ENCODE results near the gene LRRFIP1. TPM values are rescaled to one million over a fixed set of nuclear protein-coding genes. Genes with fewer than 3 reads are reported as not detected.

The LRRFIP1 gene
- total and polyA plus RNA-seq, 2 of the 13 experiments (the other 11 are each of a cell fraction or from before 2014, with no cell fraction given), result 15.9 to 40.5 TPM

- ChIA-PET POLR2A (no interaction called here), CTCF (ENCODE audit: low intra/inter-chr PET ratio, low total read pairs) (no interaction called here)
- no peak for TF ChIP-seq ZNF562 (CRISPR knock-in tag; IDR thresholded peaks at IDR 0.05; ENCODE audit: borderline replicate concordance)
- TF ChIP-seq, protein P1, sequence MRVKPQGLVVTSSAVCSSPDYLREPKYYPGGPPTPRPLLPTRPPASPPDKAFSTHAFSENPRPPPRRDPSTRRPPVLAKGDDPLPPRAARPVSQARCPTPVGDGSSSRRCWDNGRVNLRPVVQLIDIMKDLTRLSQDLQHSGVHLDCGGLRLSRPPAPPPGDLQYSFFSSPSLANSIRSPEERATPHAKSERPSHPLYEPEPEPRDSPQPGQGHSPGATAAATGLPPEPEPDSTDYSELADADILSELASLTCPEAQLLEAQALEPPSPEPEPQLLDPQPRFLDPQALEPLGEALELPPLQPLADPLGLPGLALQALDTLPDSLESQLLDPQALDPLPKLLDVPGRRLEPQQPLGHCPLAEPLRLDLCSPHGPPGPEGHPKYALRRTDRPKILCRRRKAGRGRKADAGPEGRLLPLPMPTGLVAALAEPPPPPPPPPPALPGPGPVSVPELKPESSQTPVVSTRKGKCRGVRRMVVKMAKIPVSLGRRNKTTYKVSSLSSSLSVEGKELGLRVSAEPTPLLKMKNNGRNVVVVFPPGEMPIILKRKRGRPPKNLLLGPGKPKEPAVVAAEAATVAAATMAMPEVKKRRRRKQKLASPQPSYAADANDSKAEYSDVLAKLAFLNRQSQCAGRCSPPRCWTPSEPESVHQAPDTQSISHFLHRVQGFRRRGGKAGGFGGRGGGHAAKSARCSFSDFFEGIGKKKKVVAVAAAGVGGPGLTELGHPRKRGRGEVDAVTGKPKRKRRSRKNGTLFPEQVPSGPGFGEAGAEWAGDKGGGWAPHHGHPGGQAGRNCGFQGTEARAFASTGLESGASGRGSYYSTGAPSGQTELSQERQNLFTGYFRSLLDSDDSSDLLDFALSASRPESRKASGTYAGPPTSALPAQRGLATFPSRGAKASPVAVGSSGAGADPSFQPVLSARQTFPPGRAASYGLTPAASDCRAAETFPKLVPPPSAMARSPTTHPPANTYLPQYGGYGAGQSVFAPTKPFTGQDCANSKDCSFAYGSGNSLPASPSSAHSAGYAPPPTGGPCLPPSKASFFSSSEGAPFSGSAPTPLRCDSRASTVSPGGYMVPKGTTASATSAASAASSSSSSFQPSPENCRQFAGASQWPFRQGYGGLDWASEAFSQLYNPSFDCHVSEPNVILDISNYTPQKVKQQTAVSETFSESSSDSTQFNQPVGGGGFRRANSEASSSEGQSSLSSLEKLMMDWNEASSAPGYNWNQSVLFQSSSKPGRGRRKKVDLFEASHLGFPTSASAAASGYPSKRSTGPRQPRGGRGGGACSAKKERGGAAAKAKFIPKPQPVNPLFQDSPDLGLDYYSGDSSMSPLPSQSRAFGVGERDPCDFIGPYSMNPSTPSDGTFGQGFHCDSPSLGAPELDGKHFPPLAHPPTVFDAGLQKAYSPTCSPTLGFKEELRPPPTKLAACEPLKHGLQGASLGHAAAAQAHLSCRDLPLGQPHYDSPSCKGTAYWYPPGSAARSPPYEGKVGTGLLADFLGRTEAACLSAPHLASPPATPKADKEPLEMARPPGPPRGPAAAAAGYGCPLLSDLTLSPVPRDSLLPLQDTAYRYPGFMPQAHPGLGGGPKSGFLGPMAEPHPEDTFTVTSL (CRISPR knock-in tag; IDR thresholded peaks at IDR 0.05; ENCODE audit: borderline replicate concordance), result no peak
- ATAC-seq (no peak), FAIRE-seq (no peak), DNase-seq (ENCODE audit: low spot score) (no peak)
- Histone ChIP-seq H3K9ac (ENCODE audit: insufficient read depth, low read depth, low read length) (no peak overlapping the region), H3K27ac (ENCODE audit: extremely low read length, insufficient read depth, low read length) (no peak overlapping the region), H3K36me3 (replicated peaks in 1 of 2; ENCODE audit: control insufficient read depth in 1 of 2, insufficient read depth in 2 of 2, low read length in 2 of 2) (no peaks in the 10 kb centered on the region), H3K4me3 (replicated peaks in 1 of 3; ENCODE audit: insufficient read depth in 1 of 3, low read depth in 2 of 3, low read length in 3 of 3) (no peak overlapping the region), H3K9me3 (ENCODE audit: low read length) (no peaks in the 10 kb centered on the region), H3K27me3 (ENCODE audit: control insufficient read depth in 1 of 2, insufficient read depth in 2 of 2, low read length in 2 of 2) (no peaks in the 10 kb centered on the region), H2AFZ (ENCODE audit: low read length) (no peak overlapping the region), H3K4me1 (ENCODE audit: insufficient read depth, low read length) (peaks cover 9% of the 10 kb centered on the region), H3K4me2 (ENCODE audit: low read depth, low read length) (no peak overlapping the region), H3K79me2 (ENCODE audit: insufficient read depth, low read length) (no peaks in the 10 kb centered on the region), H4K20me1 (ENCODE audit: insufficient read depth, low read length) (no peaks in the 10 kb centered on the region)
- no TSS peak for BruUV-seq (replicated peaks)
- intact Hi-C loops (cut with micrococcal nuclease; ENCODE audit: unreplicated experiment) (no loop called here), in situ Hi-C loops (cut with HindIII; ENCODE audit: extremely low pct_ligation_motif_present, low pct_unique_long_range_greater_than_20kb) (no loop called here)
- 90% methylated on average over 3 of the region's 3 CpGs for WGBS (ENCODE audit: low lambda C conversion rate)
These were observed 24.8 kb downstream of the LRRFIP1 start for GRCh38 chr2:237652181-237652580.

- no TSS peak for BruUV-seq (replicated peaks)
- DNase-seq (ENCODE audit: low spot score) (no peak), ATAC-seq (no peak), FAIRE-seq (no peak)
- ChIA-PET CTCF (ENCODE audit: low intra/inter-chr PET ratio, low total read pairs) (no interaction called here), POLR2A (no interaction called here)
- no peak overlapping the region for H3K9ac ChIP-seq (ENCODE audit: insufficient read depth, low read depth, low read length)
- H3K79me2 ChIP-seq (ENCODE audit: insufficient read depth, low read length), result no peaks in the 10 kb centered on the region
- no peaks in the 10 kb centered on the region for H3K36me3 ChIP-seq (replicated peaks in 1 of 2; ENCODE audit: control insufficient read depth in 1 of 2, insufficient read depth in 2 of 2, low read length in 2 of 2)
- no peak overlapping the region for H2AFZ ChIP-seq (ENCODE audit: low read length)
- WGBS (ENCODE audit: low lambda C conversion rate), result 73% methylated on average over 2 of the region's 2 CpGs
- intact Hi-C loops (cut with micrococcal nuclease; ENCODE audit: unreplicated experiment), result no loop called here
- no peaks in the 10 kb centered on the region for H3K27me3 ChIP-seq (ENCODE audit: control insufficient read depth in 1 of 2, insufficient read depth in 2 of 2, low read length in 2 of 2)
- H4K20me1 ChIP-seq (ENCODE audit: insufficient read depth, low read length), result no peaks in the 10 kb centered on the region
- no peak overlapping the region for H3K4me2 ChIP-seq (ENCODE audit: low read depth, low read length)
- no peak overlapping the region for H3K4me3 ChIP-seq (replicated peaks in 1 of 3; ENCODE audit: insufficient read depth in 1 of 3, low read depth in 2 of 3, low read length in 3 of 3)
- H3K9me3 ChIP-seq (ENCODE audit: low read length), result no peaks in the 10 kb centered on the region
- no peak overlapping the region for H3K27ac ChIP-seq (ENCODE audit: extremely low read length, insufficient read depth, low read length)
- H3K4me1 ChIP-seq (ENCODE audit: insufficient read depth, low read length), result peaks cover 9% of the 10 kb centered on the region
- in situ Hi-C loops (cut with HindIII; ENCODE audit: extremely low pct_ligation_motif_present, low pct_unique_long_range_greater_than_20kb), result no loop called here
- TF ChIP-seq ZNF556 (CRISPR knock-in tag; IDR thresholded peaks at IDR 0.05; ENCODE audit: borderline replicate concordance), result no peak
- TF ChIP-seq, protein P2, sequence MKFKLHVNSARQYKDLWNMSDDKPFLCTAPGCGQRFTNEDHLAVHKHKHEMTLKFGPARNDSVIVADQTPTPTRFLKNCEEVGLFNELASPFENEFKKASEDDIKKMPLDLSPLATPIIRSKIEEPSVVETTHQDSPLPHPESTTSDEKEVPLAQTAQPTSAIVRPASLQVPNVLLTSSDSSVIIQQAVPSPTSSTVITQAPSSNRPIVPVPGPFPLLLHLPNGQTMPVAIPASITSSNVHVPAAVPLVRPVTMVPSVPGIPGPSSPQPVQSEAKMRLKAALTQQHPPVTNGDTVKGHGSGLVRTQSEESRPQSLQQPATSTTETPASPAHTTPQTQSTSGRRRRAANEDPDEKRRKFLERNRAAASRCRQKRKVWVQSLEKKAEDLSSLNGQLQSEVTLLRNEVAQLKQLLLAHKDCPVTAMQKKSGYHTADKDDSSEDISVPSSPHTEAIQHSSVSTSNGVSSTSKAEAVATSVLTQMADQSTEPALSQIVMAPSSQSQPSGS (CRISPR knock-in tag; IDR thresholded peaks at IDR 0.05), result no peak
- TF ChIP-seq ASH2L (IDR thresholded peaks at IDR 0.05; ENCODE audit: insufficient read length, low read depth, low read length), result no peak
- TF ChIP-seq TBP (CRISPR knock-in tag; IDR thresholded peaks at IDR 0.05), result no peak
- no peak for TF ChIP-seq ZNF510 (CRISPR knock-in tag; IDR thresholded peaks at IDR 0.05; ENCODE audit: low read depth)
- no peak for TF ChIP-seq GATAD2A (CRISPR knock-in tag; IDR thresholded peaks at IDR 0.05)
- no peak for TF ChIP-seq AHR (CRISPR knock-in tag; IDR thresholded peaks at IDR 0.05)
- TF ChIP-seq ATF5 (CRISPR knock-in tag; IDR thresholded peaks at IDR 0.05; ENCODE audit: low read depth), result no peak
- no peak for TF ChIP-seq RBAK (CRISPR knock-in tag; IDR thresholded peaks at IDR 0.05)
- TF ChIP-seq HOXA5 (CRISPR knock-in tag; IDR thresholded peaks at IDR 0.05), result no peak
These were observed 25.5 kb downstream of the LRRFIP1 start for GRCh38 chr2:237652854-237653253.

All from HepG2 (cell line).